Activated T-helper 9 cell treated with anti-CD3 and anti-CD28 coated beads, Interleukin-2, amount 50 U/mL, for 16 hours (primary cell): ENCODE results near the gene OR5L2.
"Not testable (repeated sequence)": the region's sequence is repeated elsewhere in the genome, so short reads cannot be mapped to it uniquely, and the experiment has no call there.

Source experiments
- DNase-seq: peaks from one replicate; pipeline ENCODE4 v3.0.0-alpha.2; 2020; ENCODE audit warnings: low read depth

The OR5L2 gene

DNA sequence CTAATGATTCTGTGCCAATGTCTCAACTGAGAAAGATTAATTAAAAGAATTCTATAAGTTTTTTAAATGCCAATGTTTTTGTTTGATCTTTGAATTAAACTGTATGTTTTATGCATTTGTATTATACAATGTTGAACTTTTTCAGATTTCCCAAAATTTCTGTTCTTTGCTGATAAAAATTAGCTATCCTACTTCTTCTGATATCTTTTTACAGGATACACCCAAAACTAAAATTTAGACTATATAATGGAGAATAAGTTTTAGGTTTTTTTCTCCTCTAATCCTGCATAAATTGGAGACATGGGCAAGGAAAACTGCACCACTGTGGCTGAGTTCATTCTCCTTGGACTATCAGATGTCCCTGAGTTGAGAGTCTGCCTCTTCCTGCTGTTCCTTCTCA is at the start of gene OR5L2:
OR5L2 (plus strand) TSS at position 301 of the 400 bp plus-strand sequence; CDS start at position 301, 0 bp downstream.
- no peak for DNase-seq

DNA sequence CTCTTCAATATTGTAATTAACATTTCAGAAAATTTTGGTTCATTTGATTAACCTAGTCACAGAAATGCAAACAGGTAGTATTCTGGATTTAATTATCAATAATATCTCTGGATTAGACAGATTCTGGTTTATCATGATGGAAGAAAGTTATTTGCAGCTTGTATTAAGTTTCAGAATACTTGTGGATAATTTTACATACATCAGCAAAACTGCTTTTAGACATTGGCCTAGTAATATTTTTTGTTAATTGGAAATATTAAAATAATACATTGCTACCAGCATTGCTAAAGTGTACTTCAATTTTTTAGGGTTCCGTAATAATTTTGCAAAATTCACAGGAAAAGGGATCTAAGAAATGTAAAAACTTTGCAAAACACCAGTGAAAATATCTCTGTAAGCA is 35.4 kb upstream of the OR5L2 start:
- no peak for DNase-seq

DNA sequence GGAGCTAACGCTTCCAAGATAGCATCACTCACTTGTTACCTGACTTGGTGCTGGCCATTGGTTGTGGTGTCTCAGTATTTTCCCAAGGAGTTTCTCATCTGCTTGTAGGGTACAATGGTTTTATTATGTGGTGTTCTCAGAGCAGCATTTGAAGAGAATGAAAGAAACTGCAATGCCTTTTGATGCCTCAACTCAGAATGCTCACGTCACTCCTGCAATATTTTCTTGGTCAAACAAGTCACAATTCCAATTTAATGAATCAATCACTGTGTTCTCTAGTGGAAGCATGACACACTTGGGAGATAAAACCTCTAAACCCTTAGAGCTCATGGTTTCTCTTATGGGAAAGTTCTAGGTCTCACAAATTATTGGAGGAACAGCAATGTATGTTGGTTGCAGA is 33.7 kb upstream of the OR5L2 start:
- DNase-seq, result no peak

DNA sequence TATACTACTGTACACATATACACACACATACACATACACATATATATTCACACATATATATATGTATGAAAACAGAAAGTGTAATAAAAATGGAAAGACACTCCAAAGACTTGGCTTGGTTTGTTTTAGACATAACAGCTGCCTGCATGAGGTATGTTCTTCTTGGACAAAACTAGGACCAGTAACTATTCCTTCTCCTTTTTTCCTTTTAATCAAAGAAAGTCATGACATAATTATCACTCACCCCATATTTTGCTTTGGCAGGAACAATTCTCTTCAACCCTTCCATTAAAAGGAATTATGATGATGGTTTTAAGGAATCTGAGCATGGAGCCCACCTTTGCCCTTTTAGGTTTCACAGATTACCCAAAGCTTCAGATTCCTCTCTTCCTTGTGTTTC is 31.8 kb upstream of the OR5L2 start, which contains the start of gene OR5D14:
OR5D14 (plus strand) TSS at position 301 of the 400 bp plus-strand sequence; CDS start at position 301, 0 bp downstream.
- no peak for DNase-seq

DNA sequence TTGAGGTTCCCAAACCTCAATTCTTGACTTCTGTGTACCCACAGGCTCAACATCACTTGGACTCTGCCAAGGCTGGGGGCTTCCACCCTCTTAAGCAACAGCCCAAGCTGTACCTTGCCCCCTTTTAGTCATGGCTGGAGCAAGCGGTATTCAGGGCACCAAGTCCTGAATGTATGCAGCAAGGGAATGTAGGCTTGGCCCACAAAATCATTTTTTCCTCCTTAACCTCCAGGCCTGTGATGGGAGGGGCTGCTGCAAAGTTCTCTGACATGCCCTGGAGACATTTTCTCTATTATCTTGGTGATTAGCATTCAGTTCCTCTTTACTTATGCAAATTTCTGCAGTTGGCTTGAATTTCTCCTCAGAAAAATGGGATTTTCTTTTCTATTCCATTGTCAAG is 20.8 kb upstream of the OR5L2 start:
- DNase-seq, result no peak

DNA sequence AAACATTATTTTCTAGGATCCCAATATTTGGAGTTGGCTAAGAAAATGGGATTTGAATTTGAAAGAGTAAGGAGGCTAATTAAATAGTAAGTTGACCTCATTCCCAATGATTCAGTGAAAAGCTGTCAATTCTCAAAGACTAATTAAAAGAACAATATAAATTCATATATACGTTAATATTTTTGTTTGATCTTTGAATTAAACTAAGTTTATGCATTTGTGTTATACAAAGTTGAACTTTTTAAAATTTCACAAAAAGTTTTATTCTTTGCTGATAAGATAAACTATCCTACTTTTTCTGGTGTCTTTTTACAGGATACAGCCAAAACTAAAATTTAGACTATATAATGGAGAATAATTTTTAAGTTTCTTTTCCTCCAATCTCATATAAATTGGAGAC is 16.0 kb upstream of the OR5L2 start, which contains the start of gene OR5L1:
OR5L1 (plus strand) TSS at position 301 of the 400 bp plus-strand sequence. CDS start 100 bp downstream, outside the sequence.
- DNase-seq, result no peak

DNA sequence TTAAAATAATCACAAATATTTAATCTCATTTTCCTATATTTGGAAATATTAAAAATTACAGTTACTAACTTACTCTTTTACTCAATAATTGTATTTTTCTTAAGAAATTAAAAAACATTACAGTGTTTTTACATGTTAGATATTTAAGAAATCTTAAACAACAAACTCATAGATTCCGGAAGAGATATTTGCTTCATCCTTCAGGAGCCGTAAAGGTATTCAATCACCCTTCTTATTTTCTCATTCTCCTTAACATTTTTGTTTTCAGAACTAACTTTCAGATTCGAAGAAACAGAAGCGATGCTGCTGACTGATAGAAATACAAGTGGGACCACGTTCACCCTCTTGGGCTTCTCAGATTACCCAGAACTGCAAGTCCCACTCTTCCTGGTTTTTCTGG is 7.7 kb upstream of the OR5L2 start, which contains the start of gene OR5D18:
OR5D18 (plus strand) TSS at position 301 of the 400 bp plus-strand sequence; CDS start at position 301, 0 bp downstream.
- no peak for DNase-seq

DNA sequence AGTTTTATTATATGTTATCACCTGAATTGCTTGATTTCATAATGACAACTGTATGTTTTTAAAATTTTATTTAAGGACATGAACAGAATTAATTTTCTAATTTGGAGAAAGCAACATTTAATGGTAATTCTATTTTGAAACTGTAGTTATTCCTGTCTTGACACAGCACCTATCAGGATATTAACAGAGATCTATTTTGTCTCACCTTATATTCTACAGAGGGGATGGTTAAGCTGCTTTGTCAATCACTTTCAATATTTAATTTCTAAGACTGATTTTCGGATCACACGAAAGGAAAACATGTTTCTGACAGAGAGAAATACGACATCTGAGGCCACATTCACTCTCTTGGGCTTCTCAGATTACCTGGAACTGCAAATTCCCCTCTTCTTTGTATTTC is 11.4 kb downstream of the OR5L2 start, which contains the start of gene OR5D16:
OR5D16 (plus strand) TSS at position 301 of the 400 bp plus-strand sequence; CDS start at position 301, 0 bp downstream.
- no peak for DNase-seq

DNA sequence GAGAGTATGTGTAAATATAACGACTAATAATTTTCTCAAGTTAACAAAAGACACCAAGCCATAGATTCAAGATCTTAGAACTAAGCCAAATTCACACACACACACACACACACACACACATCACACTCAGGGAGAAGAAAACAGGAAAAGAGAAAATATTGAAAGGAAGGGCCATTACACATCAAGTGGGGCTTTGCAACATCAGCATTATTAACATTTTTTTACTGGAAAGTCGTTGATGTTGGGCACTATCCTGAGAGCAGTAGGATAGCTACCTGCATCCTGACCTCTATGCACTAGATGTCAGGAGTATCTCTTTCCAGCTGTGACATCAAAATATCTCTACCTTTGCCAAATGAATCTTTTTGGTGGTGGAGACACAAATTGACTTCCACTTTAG is 20.4 kb downstream of the OR5L2 start:
- DNase-seq, result no peak

DNA sequence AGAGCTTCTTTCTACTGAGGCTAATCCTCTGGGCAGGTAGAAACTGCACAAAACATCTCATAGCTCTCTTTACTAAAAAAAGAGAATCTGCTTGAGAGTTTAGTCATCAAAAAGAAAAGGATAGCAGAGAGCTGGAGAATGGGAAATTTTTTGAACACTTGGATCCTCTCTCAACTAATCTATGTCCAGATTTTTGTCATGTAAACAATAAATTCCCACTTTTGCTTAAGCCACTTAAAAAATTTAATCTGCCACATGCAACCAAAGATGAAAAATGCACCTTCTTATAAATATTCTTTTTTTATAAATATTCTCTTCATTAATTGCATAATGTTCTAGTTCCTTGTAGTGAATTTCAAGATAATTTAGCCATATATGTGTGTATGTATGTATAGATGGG is 22.0 kb downstream of the OR5L2 start:
- no peak for DNase-seq

DNA sequence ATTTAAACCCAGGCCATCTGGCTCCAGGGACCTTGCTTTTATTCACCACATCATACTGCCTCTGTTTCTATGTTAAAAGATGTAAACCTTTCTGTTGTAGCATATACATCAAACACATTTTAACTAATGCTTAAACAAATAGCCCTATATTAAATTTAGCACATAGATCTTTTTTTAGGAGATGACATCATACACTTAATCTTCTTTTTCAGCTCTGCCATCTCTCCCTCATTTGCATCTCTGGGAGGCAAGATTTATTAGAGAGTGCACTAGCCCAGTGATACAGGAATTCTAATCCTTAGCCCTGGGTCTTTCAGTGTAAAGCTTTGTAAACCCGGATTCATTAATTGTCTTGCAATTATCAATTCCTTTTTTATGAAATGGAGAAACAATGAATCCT is 25.1 kb downstream of the OR5L2 start:
- no peak for DNase-seq

DNA sequence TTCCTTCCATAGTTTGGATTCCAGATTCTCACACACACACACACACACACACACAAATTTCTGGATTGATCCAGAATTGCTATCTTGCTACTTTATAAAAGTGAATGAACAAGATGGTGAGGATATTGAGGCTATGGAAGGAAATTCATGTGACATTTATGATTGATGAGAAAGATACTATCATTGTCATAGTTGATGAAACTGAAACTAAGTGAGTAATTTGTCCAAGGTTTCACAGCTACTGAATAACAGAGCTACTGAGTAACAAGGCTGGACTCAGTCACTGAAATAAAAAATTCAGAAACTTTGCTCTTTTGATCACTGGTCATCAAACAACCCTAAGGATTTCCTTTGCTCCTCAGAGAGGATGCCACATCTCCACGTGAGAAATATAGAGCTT is 27.7 kb downstream of the OR5L2 start:
- no peak for DNase-seq

DNA sequence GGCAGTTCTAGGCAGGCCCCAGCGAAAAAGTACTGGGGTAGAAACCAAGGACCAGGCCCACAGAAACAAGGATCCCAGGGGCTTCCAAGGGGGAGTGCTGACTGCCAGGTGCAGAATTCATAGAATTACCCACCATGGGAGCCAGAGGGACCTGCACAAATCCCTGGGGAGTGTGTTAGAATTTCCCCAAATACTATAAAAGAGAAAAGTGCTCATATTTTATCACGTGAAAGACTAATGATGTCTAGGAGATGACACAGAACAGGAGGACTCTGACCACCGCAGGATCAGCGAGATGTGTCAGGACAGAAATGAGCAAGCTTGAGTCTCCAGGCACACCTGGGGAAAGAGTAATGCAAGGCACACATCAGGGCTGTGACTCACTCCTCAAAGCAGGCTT is 40.3 kb downstream of the OR5L2 start:
- DNase-seq, result not testable (repeated sequence)

DNA sequence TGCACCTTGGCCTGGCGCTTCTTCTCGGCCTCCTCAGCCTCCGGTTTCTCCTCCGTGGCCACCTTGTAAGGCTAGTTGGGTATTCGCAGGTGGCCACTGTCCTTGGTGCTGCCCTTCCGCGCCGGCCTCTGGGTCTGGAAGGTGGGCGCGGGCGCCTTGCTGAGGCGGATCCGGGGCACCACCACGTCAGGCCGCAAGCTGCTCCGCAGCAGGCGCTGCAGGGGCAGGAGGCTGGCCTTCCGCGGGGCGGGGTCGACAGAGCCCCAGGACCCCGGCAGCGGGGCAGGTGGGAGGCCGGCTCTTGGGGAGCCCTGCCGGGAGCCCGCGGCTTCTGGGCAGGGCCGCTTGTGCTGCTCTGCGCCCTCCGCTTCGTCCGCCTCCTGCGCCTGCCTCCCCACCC is 45.7 kb downstream of the OR5L2 start:
- DNase-seq, result not testable (repeated sequence)

DNA sequence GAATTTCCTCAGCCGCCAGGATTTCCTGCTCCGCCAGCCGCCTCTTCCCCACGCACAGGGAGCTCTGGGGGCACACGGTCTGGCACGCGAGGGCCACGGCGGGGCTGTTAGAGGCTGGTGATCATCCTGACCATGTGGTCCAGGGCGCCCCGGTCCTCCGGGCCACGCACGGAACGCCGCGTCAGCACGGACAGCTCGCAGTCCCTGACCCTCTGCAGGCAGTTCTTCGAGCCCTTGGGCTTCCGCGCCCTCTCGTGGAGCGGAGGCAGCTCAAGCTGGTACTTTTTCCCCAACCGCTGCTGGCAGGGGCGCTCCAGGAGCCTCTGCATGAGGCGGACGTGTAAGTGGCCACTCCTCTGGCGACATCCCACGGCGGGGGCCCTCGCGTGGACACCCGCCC is 46.1 kb downstream of the OR5L2 start:
- not testable (repeated sequence) for DNase-seq
